Endothelial cell (in vitro differentiated cells): ENCODE results near the gene SIX2. TPM values are rescaled to one million over a fixed set of nuclear protein-coding genes. Genes with fewer than 3 reads are reported as not detected.

Experiments used
- DNase-seq: peaks from one replicate; pipeline ENCODE4 v3.0.0; 2021; ENCODE audit warnings: low spot score
- H3K27ac Mint-ChIP-seq: one replicate; pipeline ENCODE4 v1.8.0; 2021; ENCODE audit warnings: mixed read lengths, inconsistent platforms; ENCODE audit not compliant: unreplicated experiment
- H3K27me3 Mint-ChIP-seq: one replicate; pipeline ENCODE4 v1.8.0; 2021; ENCODE audit warnings: mild to moderate bottlenecking, moderate library complexity, mixed read lengths, inconsistent platforms; ENCODE audit not compliant: unreplicated experiment
- H3K36me3 Mint-ChIP-seq: one replicate; pipeline ENCODE4 v1.8.0; 2021; ENCODE audit warnings: mild to moderate bottlenecking, low read depth, mixed read lengths, inconsistent platforms; ENCODE audit not compliant: unreplicated experiment
- H3K4me1 Mint-ChIP-seq: one replicate; pipeline ENCODE4 v1.8.0; 2021; ENCODE audit warnings: mild to moderate bottlenecking, mixed read lengths, inconsistent platforms; ENCODE audit not compliant: unreplicated experiment
- H3K4me3 Mint-ChIP-seq: one replicate; pipeline ENCODE4 v1.8.0; 2021; ENCODE audit warnings: mild to moderate bottlenecking, mixed read lengths, inconsistent platforms; ENCODE audit not compliant: unreplicated experiment
- H3K9me3 Mint-ChIP-seq: one replicate; pipeline ENCODE4 v1.8.0; 2021; ENCODE audit warnings: mixed read lengths, inconsistent platforms; ENCODE audit not compliant: unreplicated experiment
- CTCF ChIP-seq: fragments of 200-600 bp; sonication (generic); IDR thresholded peaks from one replicate; pipeline ENCODE4 v1.5.0; 2021; ENCODE audit warnings: antibody characterized with exemption; ENCODE audit not compliant: unreplicated experiment
- total RNA-seq: library from RNA; stranded (reverse); fragmentation: NEBNext Ultra II Directional; extraction: Animal tissue kit (Norgen Biotek cat#: 25700); gene quantifications from one replicate; pipeline ENCODE4 v1.2.1, GENCODE V29; 2021; ENCODE audit not compliant: unreplicated experiment

SIX2 gene
- total RNA-seq, 1 donor from 2014 or later: 2.0 TPM

GRCh38 chr2:45014016-45014702 lies 4.9 kb upstream of the SIX2 start:
- H3K9me3 Mint-ChIP-seq: no peaks in the 10 kb centered on the region
- no peaks in the 10 kb centered on the region for H3K36me3 Mint-ChIP-seq
- TF ChIP-seq CTCF: peak; percentile 84
- H3K4me1 Mint-ChIP-seq: peaks cover 13% of the 10 kb centered on the region
- H3K27ac Mint-ChIP-seq: no peak overlapping the region
- H3K4me3 Mint-ChIP-seq: peak overlapping the region; percentile 69
- peak; percentile 80 for DNase-seq
- H3K27me3 Mint-ChIP-seq: peaks cover 23% of the 10 kb centered on the region

- peak; percentile 33 for DNase-seq
- no peak overlapping the region for H3K4me3 Mint-ChIP-seq
- peaks cover 13% of the 10 kb centered on the region for H3K4me1 Mint-ChIP-seq
- H3K36me3 Mint-ChIP-seq: no peaks in the 10 kb centered on the region
- no peak overlapping the region for H3K27ac Mint-ChIP-seq
- TF ChIP-seq CTCF: no peak
- H3K27me3 Mint-ChIP-seq: peaks cover 21% of the 10 kb centered on the region
- H3K9me3 Mint-ChIP-seq: no peaks in the 10 kb centered on the region
Measured at GRCh38 chr2:45013229-45014015, 4.2 kb upstream of the SIX2 start.

GRCh38 chr2:45012733-45013132 lies 3.5 kb upstream of the SIX2 start:
- peaks cover 18% of the 10 kb centered on the region for H3K4me1 Mint-ChIP-seq
- H3K27ac Mint-ChIP-seq: no peak overlapping the region
- no peak for TF ChIP-seq CTCF
- no peaks in the 10 kb centered on the region for H3K36me3 Mint-ChIP-seq
- DNase-seq: no peak
- H3K4me3 Mint-ChIP-seq: peak overlapping the region; percentile 47
- peaks cover 26% of the 10 kb centered on the region for H3K27me3 Mint-ChIP-seq
- H3K9me3 Mint-ChIP-seq: no peaks in the 10 kb centered on the region

GRCh38 chr2:45011621-45012602 lies 2.7 kb upstream of the SIX2 start:
- TF ChIP-seq CTCF: no peak
- H3K27me3 Mint-ChIP-seq: peaks cover 27% of the 10 kb centered on the region
- no peak overlapping the region for H3K27ac Mint-ChIP-seq
- no peaks in the 10 kb centered on the region for H3K9me3 Mint-ChIP-seq
- peak overlapping the region; percentile 21 for H3K4me3 Mint-ChIP-seq
- H3K4me1 Mint-ChIP-seq: peaks cover 22% of the 10 kb centered on the region
- DNase-seq: no peak
- no peaks in the 10 kb centered on the region for H3K36me3 Mint-ChIP-seq
